GM23338 (cell line): ENCODE measurements around the gene TMEM120B. TPM values are rescaled to one million over a fixed set of nuclear protein-coding genes. Genes with fewer than 3 reads are reported as not detected.

Experiments used
- ATAC-seq: fragments of 200-7000 bp; cut with Tn5 transposase; 3 replicates; pipeline ENCODE4 v1.9.1; 2020
- DNase-seq: peaks from one replicate; pipeline ENCODE4 v3.0.0-alpha.2; 2015; ENCODE audit warnings: low spot score
- H2AFZ ChIP-seq: fragments of 200-600 bp; sonication (generic); 2 replicates; pipeline ENCODE4 v1.8.0; 2016; ENCODE audit warnings: antibody characterized with exemption, mild to moderate bottlenecking, moderate library complexity
- H3F3A ChIP-seq: fragments of 200-600 bp; sonication (generic); replicated peaks from 2 replicates; pipeline ENCODE4 v1.8.0; 2017; ENCODE audit warnings: antibody characterized with exemption, mixed run types, low read depth
- H3K27ac ChIP-seq: fragments of 200-600 bp; sonication (generic); 2 replicates; pipeline ENCODE4 v1.6.1; 2016; ENCODE audit warnings: low read depth
- H3K27me3 ChIP-seq: fragments of 200-600 bp; sonication (generic); 2 replicates; pipeline ENCODE4 v1.8.0; 2016; ENCODE audit warnings: mild to moderate bottlenecking, mixed run types, moderate library complexity; ENCODE audit not compliant: insufficient read depth
- H3K36me3 ChIP-seq: fragments of 200-600 bp; sonication (generic); 2 replicates; pipeline ENCODE4 v1.8.0; 2016; ENCODE audit warnings: mild to moderate bottlenecking; ENCODE audit not compliant: insufficient read depth
- H3K4me1 ChIP-seq: fragments of 200-600 bp; sonication (generic); 2 replicates; pipeline ENCODE4 v1.8.0; 2016; ENCODE audit warnings: mild to moderate bottlenecking, moderate library complexity; ENCODE audit not compliant: insufficient read depth
- H3K4me2 ChIP-seq: fragments of 200-600 bp; sonication (generic); 2 replicates; pipeline ENCODE4 v1.7.1; 2017; ENCODE audit warnings: mixed run types
- H3K4me3 ChIP-seq: fragments of 200-600 bp; sonication (generic); 2 replicates; pipeline ENCODE4 v1.6.1; 2016; ENCODE audit warnings: mixed run types
- H3K79me2 ChIP-seq: fragments of 200-600 bp; sonication (generic); replicated peaks from 2 replicates; pipeline ENCODE4 v1.8.0; 2017; ENCODE audit warnings: mild to moderate bottlenecking; ENCODE audit not compliant: insufficient read depth
- H3K9me2 ChIP-seq: fragments of 200-600 bp; sonication (generic); 2 replicates; pipeline ENCODE4 v1.8.0; 2017; ENCODE audit not compliant: insufficient read depth
- H4K20me1 ChIP-seq: fragments of 200-600 bp; sonication (generic); replicated peaks from 2 replicates; pipeline ENCODE4 v1.8.0; 2017; ENCODE audit warnings: mild to moderate bottlenecking; ENCODE audit not compliant: insufficient read depth
- H3K27ac Mint-ChIP-seq: 2 replicates; pipeline ENCODE4 v1.8.0; 2020; ENCODE audit warnings: inconsistent platforms, mild to moderate bottlenecking, moderate library complexity, mixed read lengths
- H3K27me3 Mint-ChIP-seq: 3 replicates; pipeline ENCODE4 v1.8.0; 2022; ENCODE audit warnings: low read depth, mild to moderate bottlenecking, moderate library complexity, mixed read lengths, inconsistent platforms; ENCODE audit not compliant: insufficient read depth, poor library complexity
- H3K36me3 Mint-ChIP-seq: 3 replicates; pipeline ENCODE4 v1.8.0; 2021; ENCODE audit warnings: low read depth, mild to moderate bottlenecking, inconsistent platforms, moderate library complexity, mixed read lengths
- H3K4me1 Mint-ChIP-seq: 3 replicates; pipeline ENCODE4 v1.8.0; 2020; ENCODE audit warnings: mild to moderate bottlenecking, inconsistent platforms, mixed read lengths
- H3K4me3 Mint-ChIP-seq: 3 replicates; pipeline ENCODE4 v1.8.0; 2021; ENCODE audit warnings: moderate library complexity, mild to moderate bottlenecking, inconsistent platforms, mixed read lengths
- H3K9me3 Mint-ChIP-seq: 3 replicates; pipeline ENCODE4 v1.8.0; 2020; ENCODE audit warnings: moderate library complexity, mild to moderate bottlenecking, inconsistent platforms, mixed read lengths
- CREB1 ChIP-seq: fragments of 250-450 bp; sonication (Bioruptor Pico); IDR thresholded peaks from 2 replicates; pipeline ENCODE4 v1.5.0; 2020; ENCODE audit warnings: low read depth, mild to moderate bottlenecking, moderate library complexity
- EZH2 ChIP-seq: fragments of 200-600 bp; sonication (generic); IDR thresholded peaks from one replicate; pipeline ENCODE4 v1.8.0; 2017; ENCODE audit warnings: antibody characterized with exemption, mild to moderate bottlenecking, low read depth; ENCODE audit not compliant: unreplicated experiment
- EZH2phosphoT487 ChIP-seq: fragments of 200-600 bp; sonication (generic); IDR thresholded peaks from one replicate; pipeline ENCODE4 v1.8.1; 2018; ENCODE audit warnings: antibody characterized with exemption; ENCODE audit not compliant: unreplicated experiment
- JUNB ChIP-seq: IDR thresholded peaks from one replicate; pipeline ENCODE4 v1.6.1; 2016; ENCODE audit warnings: antibody characterized with exemption; ENCODE audit not compliant: unreplicated experiment
- STAT1 ChIP-seq: IDR thresholded peaks from one replicate; pipeline ENCODE4 v1.6.1; 2016; ENCODE audit warnings: antibody characterized with exemption; ENCODE audit not compliant: unreplicated experiment
- ZNF114 ChIP-seq: fragments of 250-450 bp; sonication (Bioruptor Pico); IDR thresholded peaks from 2 replicates; pipeline ENCODE4 v1.5.0; 2020; ENCODE audit warnings: mild to moderate bottlenecking, moderate library complexity
- ZNF331 ChIP-seq: fragments of 250-450 bp; sonication (Bioruptor Pico); IDR thresholded peaks from 2 replicates; pipeline ENCODE4 v1.5.0; 2020; ENCODE audit warnings: low read depth, mild to moderate bottlenecking, moderate library complexity
- polyA plus RNA-seq: library from polyadenylated mRNA; unstranded; fragments of >200 nt; fragmentation: Nextera tagmentation; extraction: Ambion mirVana; gene quantifications from 2 replicates; pipeline ENCODE4 v1.2.1, GENCODE V29; 2016
- total RNA-seq: library from RNA; depleted of rRNA; stranded (reverse); fragments of >200 nt; shearing (Covaris generic); gene quantifications from 2 replicates; pipeline ENCODE4 v1.2.3, GENCODE V29; 2014
- TF ChIP-seq, protein P1 (sequence below), 2 experiments: fragments of 200-600 bp in 1 of 2; sonication (generic) in 1 of 2; conservative IDR thresholded peaks; 2 replicates each; pipeline versions ENCODE4 v1.5.1 to v1.6.1; 2016 to 2017; ENCODE audit warnings: antibody characterized with exemption in 2 of 2, low read depth in 2 of 2, mild to moderate bottlenecking in 2 of 2, moderate library complexity in 1 of 2
- TF ChIP-seq, protein P2 (sequence below): IDR thresholded peaks from one replicate; pipeline ENCODE4 v1.6.1; 2018; ENCODE audit warnings: antibody characterized with exemption; ENCODE audit not compliant: unreplicated experiment
- TF ChIP-seq, protein P3 (sequence below): IDR thresholded peaks from 2 replicates; pipeline ENCODE4 v1.6.1; 2016; ENCODE audit warnings: antibody characterized with exemption
- TF ChIP-seq, protein P4 (sequence below): fragments of 250-450 bp; sonication (Bioruptor Pico); IDR thresholded peaks from 2 replicates; pipeline ENCODE4 v1.5.0; 2020; ENCODE audit warnings: mild to moderate bottlenecking, moderate library complexity

Gene TMEM120B
- total and polyA plus RNA-seq, 2 experiments from 2014 or later = 15.0 to 36.0 TPM

DNA sequence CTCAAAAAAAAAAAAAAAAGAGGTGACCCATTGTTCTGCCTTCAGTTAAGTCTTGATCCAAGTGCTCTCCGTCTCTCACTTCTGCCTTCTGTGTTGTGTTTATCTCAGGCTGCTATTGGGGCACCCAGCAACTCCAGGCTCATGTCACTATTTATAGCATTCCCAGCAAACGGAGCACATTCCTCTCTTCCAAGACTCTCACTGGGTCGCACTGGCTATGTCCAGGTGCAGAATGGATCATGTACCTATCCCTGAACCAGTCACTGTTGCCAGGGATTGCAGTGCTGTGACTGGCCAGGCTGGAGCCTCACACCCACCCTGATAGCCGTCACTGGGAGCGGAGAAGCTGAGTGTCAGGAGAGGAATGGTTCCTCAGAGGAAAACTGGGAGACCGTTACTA is 49.7 kb downstream of the TMEM120B start:
- Histone ChIP-seq H2AFZ (no peak overlapping the region), H3K4me2 (no peak overlapping the region), H3K9me2 (no peaks in the 10 kb centered on the region), H3F3A (no peaks in the 10 kb centered on the region), H3K4me3 (no peak overlapping the region), H4K20me1 (no peaks in the 10 kb centered on the region), H3K36me3 (0 out of 2 replicates have a peak, but pooled peaks cover 3% of the 10 kb centered on the region), H3K4me1 (no peaks in the 10 kb centered on the region), H3K27me3 (no peaks in the 10 kb centered on the region), H3K79me2 (no peaks in the 10 kb centered on the region), H3K27ac (no peak overlapping the region)
- TF ChIP-seq, protein P1, sequence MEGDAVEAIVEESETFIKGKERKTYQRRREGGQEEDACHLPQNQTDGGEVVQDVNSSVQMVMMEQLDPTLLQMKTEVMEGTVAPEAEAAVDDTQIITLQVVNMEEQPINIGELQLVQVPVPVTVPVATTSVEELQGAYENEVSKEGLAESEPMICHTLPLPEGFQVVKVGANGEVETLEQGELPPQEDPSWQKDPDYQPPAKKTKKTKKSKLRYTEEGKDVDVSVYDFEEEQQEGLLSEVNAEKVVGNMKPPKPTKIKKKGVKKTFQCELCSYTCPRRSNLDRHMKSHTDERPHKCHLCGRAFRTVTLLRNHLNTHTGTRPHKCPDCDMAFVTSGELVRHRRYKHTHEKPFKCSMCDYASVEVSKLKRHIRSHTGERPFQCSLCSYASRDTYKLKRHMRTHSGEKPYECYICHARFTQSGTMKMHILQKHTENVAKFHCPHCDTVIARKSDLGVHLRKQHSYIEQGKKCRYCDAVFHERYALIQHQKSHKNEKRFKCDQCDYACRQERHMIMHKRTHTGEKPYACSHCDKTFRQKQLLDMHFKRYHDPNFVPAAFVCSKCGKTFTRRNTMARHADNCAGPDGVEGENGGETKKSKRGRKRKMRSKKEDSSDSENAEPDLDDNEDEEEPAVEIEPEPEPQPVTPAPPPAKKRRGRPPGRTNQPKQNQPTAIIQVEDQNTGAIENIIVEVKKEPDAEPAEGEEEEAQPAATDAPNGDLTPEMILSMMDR (conservative IDR thresholded peaks at IDR 0.05; ENCODE audit: low read depth in 2 of 2) = no peak
- TF ChIP-seq CREB1 (no peak), ZNF114 (CRISPR knock-in tag) (no peak), EZH2 (no peak), STAT1 (no peak), JUNB (no peak), EZH2phosphoT487 (no peak), ZNF331 (no peak)
- TF ChIP-seq, protein P2, sequence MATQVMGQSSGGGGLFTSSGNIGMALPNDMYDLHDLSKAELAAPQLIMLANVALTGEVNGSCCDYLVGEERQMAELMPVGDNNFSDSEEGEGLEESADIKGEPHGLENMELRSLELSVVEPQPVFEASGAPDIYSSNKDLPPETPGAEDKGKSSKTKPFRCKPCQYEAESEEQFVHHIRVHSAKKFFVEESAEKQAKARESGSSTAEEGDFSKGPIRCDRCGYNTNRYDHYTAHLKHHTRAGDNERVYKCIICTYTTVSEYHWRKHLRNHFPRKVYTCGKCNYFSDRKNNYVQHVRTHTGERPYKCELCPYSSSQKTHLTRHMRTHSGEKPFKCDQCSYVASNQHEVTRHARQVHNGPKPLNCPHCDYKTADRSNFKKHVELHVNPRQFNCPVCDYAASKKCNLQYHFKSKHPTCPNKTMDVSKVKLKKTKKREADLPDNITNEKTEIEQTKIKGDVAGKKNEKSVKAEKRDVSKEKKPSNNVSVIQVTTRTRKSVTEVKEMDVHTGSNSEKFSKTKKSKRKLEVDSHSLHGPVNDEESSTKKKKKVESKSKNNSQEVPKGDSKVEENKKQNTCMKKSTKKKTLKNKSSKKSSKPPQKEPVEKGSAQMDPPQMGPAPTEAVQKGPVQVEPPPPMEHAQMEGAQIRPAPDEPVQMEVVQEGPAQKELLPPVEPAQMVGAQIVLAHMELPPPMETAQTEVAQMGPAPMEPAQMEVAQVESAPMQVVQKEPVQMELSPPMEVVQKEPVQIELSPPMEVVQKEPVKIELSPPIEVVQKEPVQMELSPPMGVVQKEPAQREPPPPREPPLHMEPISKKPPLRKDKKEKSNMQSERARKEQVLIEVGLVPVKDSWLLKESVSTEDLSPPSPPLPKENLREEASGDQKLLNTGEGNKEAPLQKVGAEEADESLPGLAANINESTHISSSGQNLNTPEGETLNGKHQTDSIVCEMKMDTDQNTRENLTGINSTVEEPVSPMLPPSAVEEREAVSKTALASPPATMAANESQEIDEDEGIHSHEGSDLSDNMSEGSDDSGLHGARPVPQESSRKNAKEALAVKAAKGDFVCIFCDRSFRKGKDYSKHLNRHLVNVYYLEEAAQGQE = no peak
- TF ChIP-seq, protein P3, sequence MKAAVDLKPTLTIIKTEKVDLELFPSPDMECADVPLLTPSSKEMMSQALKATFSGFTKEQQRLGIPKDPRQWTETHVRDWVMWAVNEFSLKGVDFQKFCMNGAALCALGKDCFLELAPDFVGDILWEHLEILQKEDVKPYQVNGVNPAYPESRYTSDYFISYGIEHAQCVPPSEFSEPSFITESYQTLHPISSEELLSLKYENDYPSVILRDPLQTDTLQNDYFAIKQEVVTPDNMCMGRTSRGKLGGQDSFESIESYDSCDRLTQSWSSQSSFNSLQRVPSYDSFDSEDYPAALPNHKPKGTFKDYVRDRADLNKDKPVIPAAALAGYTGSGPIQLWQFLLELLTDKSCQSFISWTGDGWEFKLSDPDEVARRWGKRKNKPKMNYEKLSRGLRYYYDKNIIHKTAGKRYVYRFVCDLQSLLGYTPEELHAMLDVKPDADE = no peak
- TF ChIP-seq, protein P4, sequence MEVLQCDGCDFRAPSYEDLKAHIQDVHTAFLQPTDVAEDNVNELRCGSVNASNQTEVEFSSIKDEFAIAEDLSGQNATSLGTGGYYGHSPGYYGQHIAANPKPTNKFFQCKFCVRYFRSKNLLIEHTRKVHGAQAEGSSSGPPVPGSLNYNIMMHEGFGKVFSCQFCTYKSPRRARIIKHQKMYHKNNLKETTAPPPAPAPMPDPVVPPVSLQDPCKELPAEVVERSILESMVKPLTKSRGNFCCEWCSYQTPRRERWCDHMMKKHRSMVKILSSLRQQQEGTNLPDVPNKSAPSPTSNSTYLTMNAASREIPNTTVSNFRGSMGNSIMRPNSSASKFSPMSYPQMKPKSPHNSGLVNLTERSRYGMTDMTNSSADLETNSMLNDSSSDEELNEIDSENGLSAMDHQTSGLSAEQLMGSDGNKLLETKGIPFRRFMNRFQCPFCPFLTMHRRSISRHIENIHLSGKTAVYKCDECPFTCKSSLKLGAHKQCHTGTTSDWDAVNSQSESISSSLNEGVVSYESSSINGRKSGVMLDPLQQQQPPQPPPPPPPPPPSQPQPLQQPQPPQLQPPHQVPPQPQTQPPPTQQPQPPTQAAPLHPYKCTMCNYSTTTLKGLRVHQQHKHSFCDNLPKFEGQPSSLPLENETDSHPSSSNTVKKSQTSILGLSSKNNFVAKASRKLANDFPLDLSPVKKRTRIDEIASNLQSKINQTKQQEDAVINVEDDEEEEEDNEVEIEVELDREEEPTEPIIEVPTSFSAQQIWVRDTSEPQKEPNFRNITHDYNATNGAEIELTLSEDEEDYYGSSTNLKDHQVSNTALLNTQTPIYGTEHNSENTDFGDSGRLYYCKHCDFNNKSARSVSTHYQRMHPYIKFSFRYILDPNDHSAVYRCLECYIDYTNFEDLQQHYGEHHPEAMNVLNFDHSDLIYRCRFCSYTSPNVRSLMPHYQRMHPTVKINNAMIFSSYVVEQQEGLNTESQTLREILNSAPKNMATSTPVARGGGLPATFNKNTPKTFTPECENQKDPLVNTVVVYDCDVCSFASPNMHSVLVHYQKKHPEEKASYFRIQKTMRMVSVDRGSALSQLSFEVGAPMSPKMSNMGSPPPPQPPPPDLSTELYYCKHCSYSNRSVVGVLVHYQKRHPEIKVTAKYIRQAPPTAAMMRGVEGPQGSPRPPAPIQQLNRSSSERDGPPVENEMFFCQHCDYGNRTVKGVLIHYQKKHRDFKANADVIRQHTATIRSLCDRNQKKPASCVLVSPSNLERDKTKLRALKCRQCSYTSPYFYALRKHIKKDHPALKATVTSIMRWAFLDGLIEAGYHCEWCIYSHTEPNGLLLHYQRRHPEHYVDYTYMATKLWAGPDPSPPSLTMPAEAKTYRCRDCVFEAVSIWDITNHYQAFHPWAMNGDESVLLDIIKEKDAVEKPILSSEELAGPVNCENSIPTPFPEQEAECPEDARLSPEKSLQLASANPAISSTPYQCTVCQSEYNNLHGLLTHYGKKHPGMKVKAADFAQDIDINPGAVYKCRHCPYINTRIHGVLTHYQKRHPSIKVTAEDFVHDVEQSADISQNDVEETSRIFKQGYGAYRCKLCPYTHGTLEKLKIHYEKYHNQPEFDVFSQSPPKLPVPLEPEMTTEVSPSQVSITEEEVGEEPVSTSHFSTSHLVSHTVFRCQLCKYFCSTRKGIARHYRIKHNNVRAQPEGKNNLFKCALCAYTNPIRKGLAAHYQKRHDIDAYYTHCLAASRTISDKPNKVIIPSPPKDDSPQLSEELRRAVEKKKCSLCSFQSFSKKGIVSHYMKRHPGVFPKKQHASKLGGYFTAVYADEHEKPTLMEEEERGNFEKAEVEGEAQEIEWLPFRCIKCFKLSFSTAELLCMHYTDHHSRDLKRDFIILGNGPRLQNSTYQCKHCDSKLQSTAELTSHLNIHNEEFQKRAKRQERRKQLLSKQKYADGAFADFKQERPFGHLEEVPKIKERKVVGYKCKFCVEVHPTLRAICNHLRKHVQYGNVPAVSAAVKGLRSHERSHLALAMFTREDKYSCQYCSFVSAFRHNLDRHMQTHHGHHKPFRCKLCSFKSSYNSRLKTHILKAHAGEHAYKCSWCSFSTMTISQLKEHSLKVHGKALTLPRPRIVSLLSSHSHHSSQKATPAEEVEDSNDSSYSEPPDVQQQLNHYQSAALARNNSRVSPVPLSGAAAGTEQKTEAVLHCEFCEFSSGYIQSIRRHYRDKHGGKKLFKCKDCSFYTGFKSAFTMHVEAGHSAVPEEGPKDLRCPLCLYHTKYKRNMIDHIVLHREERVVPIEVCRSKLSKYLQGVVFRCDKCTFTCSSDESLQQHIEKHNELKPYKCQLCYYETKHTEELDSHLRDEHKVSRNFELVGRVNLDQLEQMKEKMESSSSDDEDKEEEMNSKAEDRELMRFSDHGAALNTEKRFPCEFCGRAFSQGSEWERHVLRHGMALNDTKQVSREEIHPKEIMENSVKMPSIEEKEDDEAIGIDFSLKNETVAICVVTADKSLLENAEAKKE = no peak
- H3K27ac Mint-ChIP-seq = no peak overlapping the region
- H3K9me3 Mint-ChIP-seq = no peaks in the 10 kb centered on the region
- peaks cover 10% of the 10 kb centered on the region for H3K36me3 Mint-ChIP-seq
- no peaks in the 10 kb centered on the region; the same call in 2 of the 3 replicates for H3K4me1 Mint-ChIP-seq
- ATAC-seq (no peak), DNase-seq (no peak)
- H3K27me3 Mint-ChIP-seq = peaks cover 8% of the 10 kb centered on the region
- H3K4me3 Mint-ChIP-seq = no peak overlapping the region
